GM19395 (cell line): ENCODE results near the gene GSS.
A peak's percentile ranks its signal among the peaks of the same experiment; 100 is the strongest.

Experiments
- ATAC-seq: cut with Tn5 transposase; IDR thresholded peaks from one replicate; pipeline ENCODE4 v1.9.1; 2021; ENCODE audit warnings: mild to moderate bottlenecking, moderate library complexity; ENCODE audit not compliant: unreplicated experiment

Gene GSS

DNA sequence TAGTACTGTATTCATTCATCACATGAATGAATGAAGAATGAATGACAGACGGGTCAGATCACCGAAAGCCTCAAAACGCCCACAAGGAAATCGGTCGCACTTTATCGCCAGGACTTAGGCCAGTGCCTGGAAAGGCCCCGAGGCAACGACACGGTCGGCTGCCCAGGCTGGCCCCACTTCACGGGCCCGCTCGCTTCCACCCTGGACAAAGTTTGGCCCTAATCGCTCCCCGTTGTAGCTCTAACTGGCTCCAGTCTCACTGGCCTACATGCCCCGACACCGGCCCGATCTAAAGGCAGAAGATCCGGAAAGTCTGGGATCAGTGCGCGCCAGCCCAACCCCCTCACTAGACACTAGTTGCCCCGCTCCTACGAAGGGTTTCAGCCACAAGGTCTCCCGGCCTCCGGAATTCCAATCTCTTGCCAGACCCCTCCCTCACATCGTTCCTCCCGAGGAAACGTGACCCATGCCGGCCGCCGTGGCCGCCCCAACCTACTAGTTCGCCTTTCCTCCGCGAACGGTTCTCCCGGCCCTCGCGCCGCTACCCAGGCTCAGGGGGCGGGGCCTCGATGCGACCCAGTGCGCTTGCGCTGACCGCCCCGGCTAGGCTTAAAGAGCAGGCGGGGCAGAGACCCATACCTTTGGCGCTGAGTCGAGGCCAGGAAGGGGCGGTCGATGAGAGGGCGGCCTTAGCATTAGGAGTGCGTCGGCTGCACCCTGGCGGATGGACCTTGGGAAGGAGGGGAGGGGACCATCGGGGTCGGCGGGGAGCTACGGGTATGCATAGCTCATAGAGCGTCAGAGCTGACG lies at the start of gene GSS, which contains the start of gene MYH7B:
Gene GSS (minus strand): TSS at position 576 of the 810 bp plus-strand sequence. CDS start 3,954 bp downstream, outside the sequence.
Gene MYH7B (plus strand): TSS at position 638 of the 810 bp plus-strand sequence. CDS start 22,138 bp downstream, outside the sequence.
- peak; percentile 88 for ATAC-seq

DNA sequence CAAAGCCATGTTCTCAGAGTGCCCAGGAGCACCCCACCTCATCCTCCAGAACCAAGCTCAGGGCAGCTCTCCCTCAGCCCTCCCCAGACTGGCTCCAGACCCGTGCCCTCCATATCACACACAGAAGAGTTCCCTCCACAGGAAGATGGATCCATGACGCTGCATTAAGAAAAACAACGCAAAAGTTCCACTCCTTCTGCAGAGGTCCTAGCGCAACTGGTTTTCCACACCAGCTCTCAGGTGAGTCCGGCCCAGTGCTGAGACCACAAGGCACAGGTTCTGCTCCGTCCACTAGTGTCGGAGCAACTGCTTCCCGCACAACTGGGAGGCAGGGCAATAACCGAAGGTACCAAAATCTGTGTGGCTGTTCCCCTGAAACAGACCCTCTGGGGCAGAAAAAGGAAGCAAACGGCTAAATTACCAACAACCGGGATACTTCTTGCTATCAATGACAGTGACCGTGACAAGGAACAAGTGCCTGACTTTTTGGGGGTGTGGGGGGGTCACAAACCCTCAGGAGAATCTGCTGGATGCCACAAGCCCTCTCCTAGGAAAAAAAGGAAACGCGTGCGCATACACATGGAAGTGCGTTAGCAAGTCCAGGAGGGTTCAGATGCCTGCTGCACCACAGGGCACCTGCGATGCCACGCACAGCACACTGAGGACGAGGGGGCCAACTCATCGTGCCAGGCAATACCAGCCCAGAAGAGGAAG lies 49.3 kb upstream of the GSS start:
- no peak for ATAC-seq

DNA sequence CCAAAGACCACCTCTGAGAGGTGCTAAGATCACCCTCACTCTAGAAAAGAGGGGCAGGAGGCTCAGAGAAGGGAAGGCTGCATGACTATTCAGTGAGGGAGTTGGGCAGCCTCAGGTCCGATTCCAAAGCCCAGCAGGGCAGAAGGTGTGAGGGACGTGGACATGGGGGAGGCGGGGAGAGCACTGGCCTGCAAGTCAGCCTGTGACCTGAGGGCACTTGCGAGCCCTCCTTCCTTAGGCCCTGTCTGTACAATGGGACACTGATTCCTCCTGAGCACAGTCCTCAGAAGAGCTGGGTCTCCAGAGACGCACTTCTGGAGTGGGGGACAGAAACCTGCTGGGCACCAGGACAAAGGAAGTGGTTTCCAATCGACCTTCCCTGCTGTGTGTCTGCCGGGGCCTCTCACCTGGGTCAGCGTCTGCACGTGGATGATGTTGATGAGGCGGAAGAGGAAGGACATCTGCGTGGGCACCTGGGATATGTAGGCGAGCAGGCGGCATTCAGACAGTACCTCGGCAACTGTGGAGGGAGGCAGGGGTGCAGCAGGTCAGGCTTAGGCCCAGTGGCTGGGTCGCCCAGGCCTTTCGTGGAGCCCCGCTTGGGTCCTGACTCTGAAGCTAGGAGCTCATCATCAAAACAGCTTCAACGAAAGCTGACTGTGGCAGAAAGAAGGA lies 48.6 kb upstream of the GSS start:
- ATAC-seq = no peak

DNA sequence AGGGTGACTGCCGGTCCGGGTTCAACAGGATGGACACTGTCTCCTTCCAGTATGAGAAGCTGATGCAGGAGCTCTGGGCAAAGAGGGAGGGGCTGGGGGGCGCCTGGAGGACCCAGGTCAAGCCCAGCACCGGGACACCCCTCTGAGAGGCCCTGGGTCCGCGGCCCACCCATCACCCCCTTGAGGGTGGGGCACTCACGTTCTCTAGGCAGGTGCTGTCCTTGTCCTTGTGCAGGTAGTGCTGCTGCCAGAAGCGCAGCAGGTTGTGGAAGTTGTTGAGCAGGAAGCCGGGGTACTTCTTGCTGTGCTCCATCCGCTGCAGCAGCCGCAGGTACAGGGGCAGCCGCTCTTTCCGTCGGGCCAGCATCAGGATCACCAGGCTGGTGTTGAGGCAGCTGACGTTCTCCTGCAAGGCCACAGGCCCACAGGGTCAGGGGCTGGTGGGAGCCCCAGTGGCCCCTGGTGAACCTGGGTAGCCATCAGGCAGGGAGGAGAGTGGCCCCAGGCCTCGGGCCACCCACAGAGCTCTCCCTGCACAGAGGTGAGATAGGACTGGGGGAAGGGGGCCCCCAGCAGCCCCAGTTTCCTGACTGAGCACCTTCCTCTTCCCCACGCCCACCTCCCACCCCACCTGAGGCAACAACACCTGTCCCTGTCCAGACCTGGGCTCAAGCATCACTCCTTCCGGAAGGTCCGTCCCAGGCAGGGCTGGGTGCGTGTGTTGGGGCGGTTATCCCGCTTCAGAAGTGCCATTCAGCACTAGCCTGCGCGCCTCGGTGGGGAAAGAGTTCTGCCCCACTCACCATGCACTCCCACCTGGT lies 47.8 kb upstream of the GSS start:
- no peak for ATAC-seq

DNA sequence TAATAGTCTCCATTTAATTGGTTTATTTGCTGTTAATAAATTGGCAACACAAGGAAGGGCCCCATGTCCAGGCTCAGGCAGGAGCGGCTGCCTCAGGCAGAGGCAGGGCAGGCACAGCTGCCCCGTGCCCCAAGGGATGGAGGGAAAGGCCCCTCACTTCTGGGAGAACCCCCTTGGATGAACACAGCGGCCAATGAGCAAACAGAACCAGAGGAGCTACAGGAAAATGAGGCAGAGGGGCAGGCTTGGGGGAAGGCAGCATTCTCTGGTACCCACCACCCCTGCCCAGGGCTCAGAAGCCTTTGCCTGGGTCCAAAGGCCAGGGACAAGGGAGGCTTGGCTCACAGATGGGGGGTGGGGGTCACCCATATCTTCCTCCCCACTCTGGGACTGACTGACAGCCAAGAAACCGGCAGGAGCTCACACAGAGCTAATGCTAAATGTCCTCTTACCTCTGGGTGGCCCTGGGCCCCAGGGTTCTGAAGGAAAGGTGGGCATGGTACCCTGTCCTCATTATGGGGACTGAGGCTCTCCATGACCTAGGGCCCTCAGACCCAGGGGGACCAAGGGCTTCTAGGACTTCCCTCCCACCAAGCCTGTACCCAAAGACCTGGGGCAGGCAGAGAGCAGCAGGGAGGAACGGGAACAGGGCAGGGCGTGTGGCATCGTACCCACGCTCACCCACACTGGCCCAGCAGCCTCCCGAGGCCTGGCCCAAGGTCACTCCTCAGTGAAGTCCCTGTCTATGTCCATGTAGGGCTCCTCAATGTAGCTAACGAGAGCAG lies 47.0 kb upstream of the GSS start:
- ATAC-seq = no peak

DNA sequence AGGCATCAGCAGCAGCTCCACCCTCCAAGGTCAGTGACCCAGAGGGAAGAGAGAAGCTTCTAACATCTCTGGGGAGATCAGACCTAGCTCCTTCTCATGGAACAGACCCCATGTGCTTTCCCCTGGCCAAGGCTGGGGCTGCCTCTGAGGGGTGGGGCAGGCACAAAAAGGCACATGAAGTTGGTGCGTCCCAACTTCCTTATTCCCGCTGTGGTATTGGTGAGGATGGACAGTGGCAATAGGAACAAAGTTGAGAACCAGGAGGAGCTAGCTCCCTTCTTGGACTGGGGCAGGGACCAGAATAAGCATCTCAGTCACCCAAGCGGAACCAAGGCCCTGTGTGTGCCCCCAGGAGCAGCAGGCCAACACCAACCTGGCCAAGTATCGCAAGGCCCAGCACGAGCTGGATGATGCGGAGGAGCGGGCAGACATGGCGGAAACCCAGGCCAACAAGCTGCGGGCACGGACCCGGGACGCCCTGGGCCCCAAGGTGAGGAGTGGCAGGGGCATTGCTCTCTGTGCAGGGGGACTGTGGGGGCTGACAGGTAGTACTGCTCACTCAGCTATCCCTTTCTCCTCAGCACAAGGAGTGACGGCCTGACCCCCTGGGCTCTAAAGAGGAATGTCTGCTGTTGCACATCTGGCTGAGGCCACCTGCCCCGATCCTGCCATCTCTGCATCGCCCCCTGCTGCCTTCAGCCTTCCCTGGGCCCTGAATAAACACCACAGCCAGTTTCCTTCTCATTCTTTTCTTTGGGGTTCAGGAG lies 46.2 kb upstream of the GSS start:
- no peak for ATAC-seq

DNA sequence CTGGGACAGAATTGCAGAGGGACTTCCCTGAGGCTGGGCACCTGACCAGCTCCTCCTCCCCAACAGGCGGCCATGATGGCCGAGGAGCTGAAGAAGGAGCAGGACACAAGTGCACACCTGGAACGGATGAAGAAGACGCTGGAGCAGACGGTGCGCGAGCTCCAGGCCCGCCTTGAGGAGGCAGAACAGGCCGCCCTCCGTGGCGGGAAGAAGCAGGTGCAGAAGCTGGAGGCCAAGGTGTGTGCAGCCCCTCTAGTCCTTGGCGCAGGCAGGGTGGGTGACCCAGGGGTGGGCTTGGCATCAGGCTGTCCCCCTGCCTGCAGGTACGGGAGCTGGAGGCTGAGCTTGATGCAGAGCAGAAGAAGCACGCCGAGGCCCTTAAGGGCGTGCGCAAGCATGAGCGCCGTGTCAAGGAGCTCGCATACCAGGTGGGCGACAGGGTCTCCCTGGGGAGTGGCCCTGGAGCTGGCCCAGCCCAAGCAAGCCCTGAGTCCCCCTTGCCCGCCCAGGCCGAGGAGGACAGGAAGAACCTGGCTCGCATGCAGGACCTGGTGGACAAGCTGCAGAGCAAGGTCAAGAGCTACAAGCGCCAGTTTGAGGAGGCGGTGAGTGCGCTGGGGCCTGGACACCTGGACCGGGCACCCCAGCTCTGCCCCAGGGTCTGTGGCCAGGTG lies 45.5 kb upstream of the GSS start:
- ATAC-seq = no peak

DNA sequence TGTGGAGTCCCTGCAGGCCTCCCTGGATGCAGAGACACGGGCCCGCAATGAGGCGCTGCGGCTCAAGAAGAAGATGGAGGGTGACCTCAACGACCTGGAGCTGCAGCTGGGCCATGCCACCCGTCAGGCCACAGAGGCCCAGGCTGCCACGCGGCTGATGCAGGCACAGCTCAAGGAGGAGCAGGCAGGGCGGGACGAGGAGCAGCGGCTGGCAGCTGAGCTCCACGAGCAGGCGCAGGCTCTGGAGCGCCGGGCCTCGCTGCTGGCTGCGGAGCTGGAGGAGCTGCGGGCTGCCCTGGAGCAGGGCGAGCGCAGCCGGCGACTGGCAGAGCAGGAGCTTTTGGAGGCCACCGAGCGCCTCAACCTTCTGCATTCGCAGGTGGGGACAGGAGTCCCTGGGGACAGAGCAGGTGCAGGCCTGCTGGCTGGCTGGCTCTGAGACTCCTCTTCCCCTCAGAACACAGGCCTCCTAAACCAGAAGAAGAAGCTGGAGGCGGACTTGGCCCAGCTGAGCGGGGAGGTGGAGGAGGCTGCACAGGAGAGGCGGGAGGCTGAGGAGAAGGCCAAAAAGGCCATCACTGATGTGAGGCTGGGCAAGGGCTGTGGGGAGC lies 44.8 kb upstream of the GSS start:
- no peak for ATAC-seq

DNA sequence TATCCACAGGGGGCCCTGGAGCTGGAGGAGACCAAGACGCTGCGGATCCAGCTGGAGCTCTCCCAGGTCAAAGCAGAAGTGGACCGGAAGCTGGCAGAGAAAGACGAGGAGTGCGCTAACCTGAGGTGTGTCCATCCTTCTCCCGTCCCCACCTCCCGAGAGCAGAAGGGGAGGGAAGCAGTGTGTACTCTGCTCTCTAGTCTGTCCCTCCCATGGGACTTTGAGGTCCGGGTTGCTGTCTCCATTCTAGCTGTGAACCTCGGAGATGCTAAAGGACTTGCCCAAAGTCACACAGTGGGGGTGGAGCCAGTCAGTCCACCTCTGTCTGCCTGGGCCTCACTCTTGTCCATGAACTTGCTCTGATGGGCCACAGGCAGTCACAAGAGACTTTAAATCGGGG lies 44.2 kb upstream of the GSS start:
- no peak for ATAC-seq

DNA sequence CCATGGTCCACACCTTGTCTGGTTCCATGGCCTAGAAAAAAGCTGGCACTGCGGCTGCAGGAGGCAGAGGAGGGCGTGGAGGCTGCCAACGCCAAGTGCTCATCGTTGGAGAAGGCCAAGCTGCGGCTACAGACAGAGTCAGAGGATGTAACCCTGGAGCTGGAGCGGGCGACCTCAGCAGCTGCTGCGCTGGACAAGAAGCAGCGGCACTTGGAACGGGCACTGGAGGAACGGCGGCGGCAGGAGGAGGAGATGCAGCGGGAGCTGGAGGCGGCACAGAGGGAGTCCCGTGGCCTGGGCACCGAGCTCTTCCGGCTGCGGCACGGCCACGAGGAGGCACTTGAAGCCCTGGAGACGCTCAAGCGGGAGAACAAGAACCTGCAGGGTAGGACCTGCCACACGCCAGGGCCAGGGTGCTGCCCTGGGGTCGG lies 43.4 kb upstream of the GSS start:
- no peak for ATAC-seq

DNA sequence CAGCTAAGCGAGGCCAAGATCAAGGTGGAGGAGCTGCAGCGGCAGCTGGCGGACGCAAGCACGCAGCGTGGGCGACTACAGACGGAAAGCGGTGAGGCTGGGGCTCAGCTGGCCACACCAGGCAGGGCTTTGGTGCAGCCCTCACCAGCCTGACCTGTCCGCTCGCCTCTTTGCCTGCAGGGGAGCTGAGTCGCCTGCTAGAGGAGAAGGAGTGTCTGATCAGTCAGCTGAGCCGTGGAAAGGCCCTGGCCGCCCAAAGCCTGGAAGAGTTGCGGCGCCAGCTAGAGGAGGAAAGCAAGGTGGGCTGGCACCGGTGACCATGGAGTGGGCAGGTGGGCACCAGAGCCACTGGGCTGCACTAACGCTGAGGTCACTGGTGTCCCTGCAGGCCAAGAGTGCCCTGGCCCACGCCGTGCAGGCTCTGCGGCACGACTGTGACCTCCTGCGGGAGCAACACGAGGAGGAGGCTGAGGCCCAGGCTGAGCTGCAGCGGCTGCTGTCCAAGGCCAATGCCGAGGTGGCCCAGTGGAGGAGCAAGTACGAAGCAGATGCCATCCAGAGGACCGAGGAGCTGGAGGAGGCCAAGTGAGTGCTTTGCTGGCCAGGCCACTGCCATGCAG lies 42.8 kb upstream of the GSS start:
- ATAC-seq = no peak

DNA sequence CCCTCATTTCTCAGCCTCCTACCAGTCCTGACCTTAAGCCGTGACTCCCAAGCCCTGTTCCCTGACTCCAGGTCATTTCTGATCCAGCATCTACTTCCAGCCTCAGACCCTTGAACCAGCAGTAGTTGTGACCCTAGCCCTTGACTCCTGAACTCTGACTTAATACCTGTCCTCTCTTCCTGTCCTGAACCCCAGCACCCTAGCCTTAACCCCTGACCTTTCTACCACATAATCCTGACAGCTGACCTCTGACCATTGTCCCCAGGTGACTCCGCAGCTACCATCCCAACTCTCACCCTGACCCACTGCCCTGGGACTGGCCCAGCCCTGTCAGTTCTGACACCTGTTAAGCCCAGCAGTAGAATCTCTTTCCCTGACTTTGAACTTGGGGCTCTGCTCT lies 42.2 kb upstream of the GSS start:
- no peak for ATAC-seq

DNA sequence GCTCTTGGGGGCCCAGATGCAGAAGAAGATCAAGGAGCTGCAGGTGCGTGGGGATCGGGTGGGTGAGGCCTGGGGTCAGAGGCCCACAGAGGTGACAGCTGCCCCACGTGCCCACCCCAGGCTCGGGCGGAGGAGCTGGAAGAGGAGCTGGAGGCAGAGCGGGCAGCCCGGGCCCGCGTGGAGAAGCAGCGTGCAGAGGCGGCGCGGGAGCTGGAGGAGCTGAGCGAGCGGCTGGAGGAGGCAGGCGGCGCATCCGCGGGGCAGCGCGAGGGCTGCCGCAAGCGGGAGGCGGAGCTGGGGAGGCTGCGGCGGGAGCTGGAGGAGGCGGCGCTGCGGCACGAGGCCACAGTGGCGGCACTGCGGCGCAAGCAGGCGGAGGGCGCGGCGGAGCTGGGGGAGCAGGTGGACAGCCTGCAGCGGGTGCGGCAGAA lies 41.5 kb upstream of the GSS start:
- no peak for ATAC-seq

DNA sequence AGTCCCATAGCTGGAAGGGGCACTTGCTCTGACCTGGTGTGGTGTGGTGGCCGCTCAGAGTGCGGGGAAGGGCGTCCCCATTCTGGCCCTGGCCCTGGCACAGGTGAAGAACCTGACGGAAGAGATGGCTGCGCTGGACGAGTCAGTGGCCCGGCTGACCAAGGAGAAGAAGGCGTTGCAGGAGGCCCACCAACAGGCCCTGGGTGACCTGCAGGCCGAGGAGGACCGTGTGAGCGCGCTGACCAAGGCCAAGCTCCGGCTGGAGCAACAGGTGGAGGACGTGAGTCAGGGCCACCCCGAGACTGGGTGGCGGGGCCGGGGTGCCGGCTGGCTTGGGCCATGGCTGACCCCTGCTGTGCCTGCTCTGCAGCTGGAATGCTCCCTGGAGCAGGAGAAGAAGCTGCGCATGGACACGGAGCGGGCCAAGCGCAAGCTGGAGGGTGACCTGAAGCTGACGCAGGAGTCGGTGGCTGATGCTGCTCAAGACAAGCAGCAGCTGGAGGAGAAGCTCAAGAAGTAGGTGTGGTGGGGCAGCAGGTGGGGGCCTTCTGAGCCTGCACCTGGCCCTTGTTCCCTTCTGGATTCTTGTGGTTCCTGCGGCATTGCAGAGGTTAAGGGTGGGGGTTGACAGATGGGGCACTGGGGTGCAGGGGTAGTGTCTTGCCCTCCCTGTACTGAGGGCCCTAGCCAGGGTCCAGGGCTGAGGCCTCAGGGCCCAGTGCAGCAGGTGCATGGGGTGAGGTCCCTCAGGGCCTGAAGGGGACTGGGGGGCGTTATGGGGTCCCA lies 40.8 kb upstream of the GSS start:
- ATAC-seq = no peak

DNA sequence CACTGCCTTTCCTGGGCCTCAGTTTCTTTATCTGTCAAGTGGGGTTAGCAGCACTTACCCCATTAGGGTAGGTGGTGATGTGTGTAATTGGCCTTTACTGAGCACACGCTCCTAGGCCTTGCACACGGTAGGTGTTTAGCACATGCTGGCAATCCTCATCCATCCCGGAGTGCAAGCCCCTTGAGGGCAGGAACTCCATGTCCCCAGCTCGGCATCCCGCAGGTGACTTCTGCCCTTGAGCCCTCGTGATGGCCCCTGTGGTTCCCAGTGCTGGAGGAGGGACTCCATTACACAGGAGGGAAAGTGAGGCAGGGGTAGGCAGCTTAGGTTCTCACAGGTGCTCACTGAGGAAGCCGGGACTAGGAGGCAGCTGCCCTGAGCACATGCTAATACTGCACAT lies 40.1 kb upstream of the GSS start:
- no peak for ATAC-seq

DNA sequence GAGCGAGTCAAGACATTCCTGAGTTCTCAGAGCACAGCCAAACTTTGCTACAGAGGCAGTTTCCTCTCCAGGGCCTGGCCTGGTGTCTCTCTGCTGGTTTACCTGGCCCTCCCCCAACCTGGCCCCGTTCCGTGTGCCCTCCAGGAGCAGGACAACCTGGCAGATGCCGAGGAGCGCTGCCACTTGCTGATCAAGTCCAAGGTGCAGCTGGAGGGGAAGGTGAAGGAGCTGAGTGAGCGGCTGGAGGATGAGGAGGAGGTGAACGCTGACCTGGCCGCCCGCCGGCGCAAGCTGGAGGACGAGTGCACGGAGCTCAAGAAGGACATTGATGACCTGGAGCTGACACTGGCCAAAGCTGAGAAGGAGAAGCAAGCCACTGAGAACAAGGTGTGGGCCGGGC lies 39.6 kb upstream of the GSS start:
- no peak for ATAC-seq

DNA sequence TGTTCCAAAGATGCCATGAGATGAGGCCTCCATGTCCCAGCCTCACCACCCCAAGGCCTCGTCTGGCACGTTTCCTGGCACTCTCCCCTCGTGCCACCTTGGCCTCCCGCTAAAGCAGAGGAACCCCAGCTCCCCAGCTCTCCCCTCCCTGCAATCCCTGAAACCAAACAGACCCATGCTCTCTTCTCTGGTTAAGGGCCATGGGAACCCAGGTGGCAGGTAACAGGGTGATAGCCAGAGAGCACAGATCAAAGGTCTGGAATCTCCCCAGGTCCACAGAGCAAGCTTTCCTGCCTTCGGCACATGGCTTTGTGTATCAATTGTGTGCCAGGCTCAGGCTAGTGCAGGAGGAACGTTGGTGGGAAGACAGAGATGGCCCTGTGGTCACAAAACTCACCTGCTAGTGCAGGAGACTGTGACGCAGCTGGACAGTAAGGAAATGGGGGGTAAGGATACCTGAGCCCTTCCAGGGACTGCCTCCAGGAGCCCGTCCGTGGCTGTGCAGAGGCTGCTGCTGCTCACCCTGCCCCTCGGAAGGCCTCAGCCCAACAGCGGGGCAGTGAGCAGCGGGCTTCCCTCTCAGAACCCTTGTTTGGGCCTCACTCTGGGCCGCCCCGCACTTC lies 39.0 kb upstream of the GSS start:
- ATAC-seq = no peak
